HepG2 (cell line): ENCODE data around the gene GRM1. TPM values are rescaled to one million over a fixed set of nuclear protein-coding genes. Genes with fewer than 3 reads are reported as not detected.

Source experiments
- ATAC-seq: fragments of 200-7000 bp; cut with Tn5 transposase; 3 replicates; pipeline ENCODE4 v1.9.1; 2020; ENCODE audit warnings: mild to moderate bottlenecking, moderate library complexity
- BruUV-seq: library from RNA; stranded (reverse); fragments of 400-500 nt; replicated peaks from 2 replicates; lab custom pipeline; 2021; lab: Mats Ljungman, UMichigan
- CTCF ChIA-PET: fragments of 300-600 bp; formaldehyde crosslinking; extraction: SDS; loops from one replicate; lab custom pipeline; 2021; ENCODE audit warnings: low total read pairs, inconsistent platforms, low intra/inter-chr PET ratio; lab: Yijun Ruan, JAX
- POLR2A ChIA-PET: fragments of 350-600 bp; sonication (Branson Sonifier 250); formaldehyde crosslinking; loops from one replicate; lab custom pipeline; 2020; ENCODE audit warnings: antibody characterized with exemption, inconsistent platforms; lab: Yijun Ruan, JAX
- DNase-seq: peaks from one replicate; pipeline ENCODE4 v3.0.0-alpha.2; 2015; ENCODE audit warnings: low spot score
- FAIRE-seq: peaks from 3 replicates; lab custom pipeline; 2011; peaks lifted over from hg19 to GRCh38; lab: Jason Lieb, UNC
- H2AFZ ChIP-seq: one replicate; pipeline ENCODE4 v1.6.1; 2011; ENCODE audit warnings: low read length, inconsistent platforms
- H3K27ac ChIP-seq: fragments of 300-600 bp; 3 replicates; pipeline ENCODE4 v1.8.0; 2011; ENCODE audit warnings: mixed run types, mild to moderate bottlenecking, mixed read lengths, low read length, inconsistent platforms; ENCODE audit not compliant: insufficient read depth; ENCODE audit errors: extremely low read length
- H3K27me3 ChIP-seq, 2 experiments: fragments of 200-600 bp in 1 of 2; 2 replicates in 1 of 2; 3 replicates in 1 of 2; pipeline versions ENCODE4 v1.6.0 to v1.8.0; 2011; ENCODE audit warnings: low read length in 2 of 2, mild to moderate bottlenecking in 2 of 2, moderate library complexity in 2 of 2, inconsistent platforms in 1 of 2; ENCODE audit not compliant: insufficient read depth in 2 of 2, control insufficient read depth in 1 of 2
- H3K36me3 ChIP-seq, 2 experiments: fragments of 200-600 bp in 1 of 2; replicated peaks in 1 of 2; 2 replicates in 1 of 2; 3 replicates in 1 of 2; pipeline versions ENCODE4 v1.5.1 to v1.8.0; 2011; ENCODE audit warnings: low read length in 2 of 2, inconsistent platforms in 1 of 2; ENCODE audit not compliant: insufficient read depth in 2 of 2, control insufficient read depth in 1 of 2
- H3K4me1 ChIP-seq: 2 replicates; pipeline ENCODE4 v1.5.1; 2012; ENCODE audit warnings: low read length, inconsistent platforms; ENCODE audit not compliant: insufficient read depth
- H3K4me2 ChIP-seq: 2 replicates; pipeline ENCODE4 v1.6.0; 2011; ENCODE audit warnings: low read depth, low read length, inconsistent platforms
- H3K4me3 ChIP-seq, 3 experiments: fragments of 200-600 bp in 1 of 3; sonication (generic), shearing (Covaris generic) in 1 of 3; replicated peaks in 1 of 3; 2 replicates each; pipeline ENCODE4 v1.5.1; 2011 to 2016; ENCODE audit warnings: low read length in 3 of 3, inconsistent platforms in 2 of 3, low read depth in 2 of 3, mild to moderate bottlenecking in 2 of 3, control low read depth in 1 of 3, mixed read lengths in 1 of 3; ENCODE audit not compliant: insufficient read depth in 1 of 3
- H3K79me2 ChIP-seq: one replicate; pipeline ENCODE4 v1.6.1; 2011; ENCODE audit warnings: low read length, inconsistent platforms; ENCODE audit not compliant: insufficient read depth
- H3K9ac ChIP-seq: 2 replicates; pipeline ENCODE4 v1.6.0; 2011; ENCODE audit warnings: mild to moderate bottlenecking, low read depth, low read length, inconsistent platforms; ENCODE audit not compliant: insufficient read depth
- H3K9me3 ChIP-seq: 2 replicates; pipeline ENCODE4 v1.5.1; 2012; ENCODE audit warnings: mild to moderate bottlenecking, low read length
- H4K20me1 ChIP-seq: 2 replicates; pipeline ENCODE4 v1.6.0; 2011; ENCODE audit warnings: inconsistent platforms, mild to moderate bottlenecking, low read length, moderate library complexity; ENCODE audit not compliant: insufficient read depth
- ADNP ChIP-seq: sonication (generic); formaldehyde crosslinking; IDR thresholded peaks from 2 replicates; pipeline ENCODE4 v1.4.0; 2020; ENCODE audit warnings: missing genetic modification reagents
- AKNA ChIP-seq: sonication (generic); formaldehyde crosslinking; IDR thresholded peaks from 2 replicates; pipeline ENCODE4 v1.4.0; 2020; ENCODE audit warnings: missing genetic modification reagents, borderline replicate concordance
- BCL6 ChIP-seq: IDR thresholded peaks from 2 replicates; pipeline ENCODE4 v1.6.1; 2016; ENCODE audit warnings: missing genetic modification reagents, missing compliant biosample characterization
- FOXK1 ChIP-seq: sonication (generic); formaldehyde crosslinking; IDR thresholded peaks from 2 replicates; pipeline ENCODE4 v1.4.0; 2020; ENCODE audit warnings: low read depth, missing genetic modification reagents, borderline replicate concordance
- KMT2A ChIP-seq: sonication (generic); formaldehyde crosslinking; IDR thresholded peaks from 2 replicates; pipeline ENCODE4 v1.4.0; 2020; ENCODE audit warnings: missing genetic modification reagents
- MAFK ChIP-seq, 2 experiments: IDR thresholded peaks in 1 of 2; conservative IDR thresholded peaks in 1 of 2; 2 replicates each; pipeline ENCODE4 v1.6.1; 2011; ENCODE audit warnings: improper control_type of control experiment in 2 of 2, low read length in 2 of 2
- PRDM4 ChIP-seq: sonication (generic); formaldehyde crosslinking; IDR thresholded peaks from 2 replicates; pipeline ENCODE4 v1.9.0; 2021; ENCODE audit warnings: missing genetic modification reagents, borderline replicate concordance
- ZBED4 ChIP-seq: sonication (generic); formaldehyde crosslinking; IDR thresholded peaks from 2 replicates; pipeline ENCODE4 v1.4.0; 2020; ENCODE audit warnings: missing genetic modification reagents, borderline replicate concordance
- ZNF614 ChIP-seq: IDR thresholded peaks from 2 replicates; pipeline ENCODE4 v1.6.1; 2018; ENCODE audit warnings: missing biosample characterization, missing genetic modification reagents, inconsistent platforms, borderline replicate concordance
- ZNF766 ChIP-seq: sonication (generic); formaldehyde crosslinking; IDR thresholded peaks from 2 replicates; pipeline ENCODE4 v1.5.0; 2020; ENCODE audit warnings: missing genetic modification reagents, borderline replicate concordance
- WGBS: methylation state at CpG from one replicate; pipeline ENCODE4 v1.1.6; 2017; ENCODE audit warnings: low lambda C conversion rate; 5-methylcytosine and 5-hydroxymethylcytosine counted together
- in situ Hi-C: cut with HindIII; loops from 2 replicates; pipeline ENCODE4 v1.10.0; 2017; ENCODE audit warnings: low pct_unique_long_range_greater_than_20kb; ENCODE audit not compliant: extremely low pct_ligation_motif_present
- intact Hi-C: fragments of 100-400 bp; cut with micrococcal nuclease; formaldehyde crosslinking; loops from one replicate; pipeline ENCODE4 v1.10.0; 2022; ENCODE audit not compliant: unreplicated experiment
- polyA plus RNA-seq, 8 experiments: library from polyadenylated mRNA; depleted of rRNA in 3 of 8; stranded (reverse) in 7 of 8; unstranded in 1 of 8; fragments of >200 nt; fragmentation: Illumina TruSeq in 4 of 8; extraction: Trizol in 4 of 8; gene quantifications; 2 replicates each; pipeline versions ENCODE4 v1.2.1 to v1.2.3, GENCODE V29; 2011 to 2016; ENCODE audit warnings: low read depth in 4 of 8, missing spikeins in 1 of 8, mixed read lengths in 1 of 8; ENCODE audit not compliant: insufficient read depth in 1 of 8
- total RNA-seq, 5 experiments: library from RNA; depleted of rRNA; stranded (reverse); fragments of >200 nt; fragmentation: Illumina TruSeq; extraction: Trizol; gene quantifications; 2 replicates each; pipeline ENCODE4 v1.2.3, GENCODE V29; 2016; ENCODE audit warnings: low read depth in 1 of 5

The GRM1 gene
- total and polyA plus RNA-seq, 2 of the 13 experiments (the other 11 are each of a cell fraction or from before 2014, with no cell fraction given) = 0.09 TPM; not detected in 1

GRCh38 chr6:146364816-146365594 lies 336.1 kb downstream of the GRM1 start (continued):
- no peak for TF ChIP-seq PRDM4
- TF ChIP-seq ZNF766 = no peak
- TF ChIP-seq KMT2A = no peak
- TF ChIP-seq BCL6 (CRISPR knock-in tag) = no peak
- no peak for TF ChIP-seq MAFK (conservative IDR thresholded peaks at IDR 0.05 in 1 of 2, IDR thresholded peaks at IDR 0.05 in 1 of 2; ENCODE audit: low read length in 2 of 2)
- TF ChIP-seq ADNP (CRISPR knock-in tag) = no peak
- TF ChIP-seq, all 625 proteins: peak for 0

GRCh38 chr6:146367061-146367460 lies 338.2 kb downstream of the GRM1 start:
- DNase-seq (no peak), ATAC-seq (no peak), FAIRE-seq (no peak)
- POLR2A ChIA-PET = no interaction called here
- H3K4me2 ChIP-seq = no peak overlapping the region
- no peak overlapping the region for H2AFZ ChIP-seq
- no peak overlapping the region for H3K9ac ChIP-seq
- H3K27me3 ChIP-seq = no peaks in the 10 kb centered on the region
- no TSS peak for BruUV-seq
- WGBS = 6% methylated on average over 1 of the region's 1 CpG
- H3K79me2 ChIP-seq = no peaks in the 10 kb centered on the region
- in situ Hi-C loops (no loop called here), intact Hi-C loops (no loop called here)
- H3K4me1 ChIP-seq = no peaks in the 10 kb centered on the region
- H3K27ac ChIP-seq = no peak overlapping the region
- no peak overlapping the region for H3K4me3 ChIP-seq
- TF ChIP-seq FOXK1 (CRISPR knock-in tag) (no peak), ZNF614 (CRISPR knock-in tag) (no peak), AKNA (no peak), ZBED4 (CRISPR knock-in tag) (no peak)
- peaks cover 18% of the 10 kb centered on the region for H3K9me3 ChIP-seq
- no peaks in the 10 kb centered on the region for H4K20me1 ChIP-seq
- no peaks in the 10 kb centered on the region for H3K36me3 ChIP-seq
- CTCF ChIA-PET = no interaction called here
